Panc1 (cell line): ENCODE results near the gene RBM10. TPM values are rescaled to one million over a fixed set of nuclear protein-coding genes. Genes with fewer than 3 reads are reported as not detected.

Experiments
- ATAC-seq: fragments of 200-7000 bp; cut with Tn5 transposase; 2 replicates; pipeline ENCODE4 v1.9.1; 2020; ENCODE audit warnings: mild to moderate bottlenecking, moderate library complexity
- BruUV-seq: library from RNA; stranded (reverse); fragments of 400-500 nt; replicated peaks from 2 replicates; lab custom pipeline; 2021; lab: Mats Ljungman, UMichigan
- CTCF ChIA-PET: fragments of 300-600 bp; sonication (Branson Sonifier 250); formaldehyde crosslinking; loops from one replicate; lab custom pipeline; 2022; ENCODE audit warnings: antibody characterized with exemption; lab: Charles Lee
- POLR2A ChIA-PET: fragments of 300-600 bp; sonication (Branson Sonifier 250); formaldehyde crosslinking; loops from one replicate; lab custom pipeline; 2022; ENCODE audit warnings: antibody characterized with exemption; lab: Charles Lee
- DNase-seq: peaks from one replicate; pipeline ENCODE4 v3.0.0-alpha.2; 2010; ENCODE audit warnings: low read depth, low spot score
- H3K27ac ChIP-seq: 2 replicates; pipeline ENCODE4 v1.5.1; 2011; ENCODE audit warnings: mild to moderate bottlenecking, low read length, inconsistent platforms
- H3K27me3 ChIP-seq: fragments of 200-500 bp; sonication (Bioruptor generic); 2 replicates; pipeline ENCODE4 v1.6.0; 2014; ENCODE audit warnings: low read length, inconsistent platforms; ENCODE audit not compliant: control insufficient read depth, insufficient read depth
- H3K36me3 ChIP-seq: fragments of 200-500 bp; sonication (Bioruptor generic); 2 replicates; pipeline ENCODE4 v1.5.1; 2014; ENCODE audit warnings: inconsistent platforms, mild to moderate bottlenecking, low read length, moderate library complexity; ENCODE audit not compliant: control insufficient read depth, insufficient read depth
- H3K4me1 ChIP-seq: 2 replicates; pipeline ENCODE4 v1.5.1; 2011; ENCODE audit warnings: inconsistent platforms, mild to moderate bottlenecking, low read length, moderate library complexity; ENCODE audit not compliant: control insufficient read depth, insufficient read depth
- H3K4me3 ChIP-seq, 2 experiments: 2 replicates each; pipeline ENCODE4 v1.5.1; 2011 to 2012; ENCODE audit warnings: low read depth in 2 of 2, low read length in 2 of 2, mild to moderate bottlenecking in 2 of 2, inconsistent platforms in 1 of 2, moderate library complexity in 1 of 2
- H3K9me3 ChIP-seq: fragments of 200-500 bp; sonication (Bioruptor generic); 2 replicates; pipeline ENCODE4 v1.5.1; 2014; ENCODE audit warnings: low read depth, mild to moderate bottlenecking, inconsistent platforms, low read length, moderate library complexity; ENCODE audit not compliant: control insufficient read depth, insufficient read depth
- POLR2AphosphoS5 ChIP-seq: IDR thresholded peaks from 2 replicates; pipeline ENCODE4 v1.6.1; 2012; ENCODE audit warnings: mild to moderate bottlenecking, low read depth, low read length, moderate library complexity
- SIN3A ChIP-seq: IDR thresholded peaks from 2 replicates; pipeline ENCODE4 v1.6.1; 2012; ENCODE audit warnings: low read depth, mild to moderate bottlenecking, low read length, moderate library complexity, borderline replicate concordance; ENCODE audit not compliant: insufficient read depth
- TCF7L2 ChIP-seq: IDR thresholded peaks from 2 replicates; pipeline ENCODE4 v1.6.1; 2011; ENCODE audit warnings: mild to moderate bottlenecking, low read depth, low read length, inconsistent platforms
- in situ Hi-C: cut with HindIII; loops from 2 replicates; pipeline ENCODE4 v1.10.0; 2016; ENCODE audit warnings: low sequenced_read_pairs, low pct_unique_long_range_greater_than_20kb
- intact Hi-C: fragments of 100-400 bp; cut with micrococcal nuclease; formaldehyde crosslinking; loops from one replicate; pipeline ENCODE4 v1.10.0; 2022; ENCODE audit not compliant: unreplicated experiment
- total RNA-seq: library from RNA; stranded (reverse); gene quantifications from one replicate; pipeline ENCODE4 v1.2.1, GENCODE V29; 2021; ENCODE audit not compliant: unreplicated experiment
- TF ChIP-seq, protein P1 (sequence below), 2 experiments: IDR thresholded peaks; 2 replicates each; pipeline ENCODE4 v1.6.1; 2011 to 2012; ENCODE audit warnings: low read depth in 2 of 2, control low read depth in 1 of 2, low read length in 1 of 2, mild to moderate bottlenecking in 1 of 2, moderate library complexity in 1 of 2; ENCODE audit not compliant: insufficient read depth in 1 of 2
- TF ChIP-seq, protein P2 (sequence below): fragments of 450-650 bp; IDR thresholded peaks from 2 replicates; pipeline ENCODE4 v1.5.1; 2017; ENCODE audit warnings: mild to moderate bottlenecking

The RBM10 gene
- total RNA-seq, 1 experiment from 2014 or later: 47.1 TPM

DNA sequence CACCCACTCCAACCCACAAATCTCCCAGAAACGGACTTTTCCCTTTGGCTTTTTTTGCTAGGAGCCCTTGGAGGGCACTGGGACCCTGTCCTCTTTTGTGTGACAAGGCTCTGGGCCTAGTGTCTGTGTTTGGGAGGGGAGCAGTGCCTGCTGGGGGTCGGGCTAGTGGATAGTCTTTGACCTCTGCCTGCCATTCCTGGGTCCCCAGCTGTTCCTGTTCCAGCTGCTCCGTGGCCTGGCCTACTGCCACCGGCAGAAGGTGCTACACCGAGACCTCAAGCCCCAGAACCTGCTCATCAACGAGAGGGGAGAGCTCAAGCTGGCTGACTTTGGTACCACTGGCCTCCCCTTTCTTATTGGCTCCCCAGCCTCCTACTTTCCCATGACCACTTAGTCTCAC lies 81.0 kb downstream of the RBM10 start:
- Histone ChIP-seq H3K4me3 (no peak overlapping the region), H3K27me3 (no peaks in the 10 kb centered on the region), H3K9me3 (no peaks in the 10 kb centered on the region), H3K27ac (no peak overlapping the region), H3K36me3 (peaks cover 25% of the 10 kb centered on the region), H3K4me1 (no peaks in the 10 kb centered on the region)
- DNase-seq: no peak
- intact Hi-C loops: no loop called here
- CTCF ChIA-PET: no interaction called here
- TF ChIP-seq, protein P1, sequence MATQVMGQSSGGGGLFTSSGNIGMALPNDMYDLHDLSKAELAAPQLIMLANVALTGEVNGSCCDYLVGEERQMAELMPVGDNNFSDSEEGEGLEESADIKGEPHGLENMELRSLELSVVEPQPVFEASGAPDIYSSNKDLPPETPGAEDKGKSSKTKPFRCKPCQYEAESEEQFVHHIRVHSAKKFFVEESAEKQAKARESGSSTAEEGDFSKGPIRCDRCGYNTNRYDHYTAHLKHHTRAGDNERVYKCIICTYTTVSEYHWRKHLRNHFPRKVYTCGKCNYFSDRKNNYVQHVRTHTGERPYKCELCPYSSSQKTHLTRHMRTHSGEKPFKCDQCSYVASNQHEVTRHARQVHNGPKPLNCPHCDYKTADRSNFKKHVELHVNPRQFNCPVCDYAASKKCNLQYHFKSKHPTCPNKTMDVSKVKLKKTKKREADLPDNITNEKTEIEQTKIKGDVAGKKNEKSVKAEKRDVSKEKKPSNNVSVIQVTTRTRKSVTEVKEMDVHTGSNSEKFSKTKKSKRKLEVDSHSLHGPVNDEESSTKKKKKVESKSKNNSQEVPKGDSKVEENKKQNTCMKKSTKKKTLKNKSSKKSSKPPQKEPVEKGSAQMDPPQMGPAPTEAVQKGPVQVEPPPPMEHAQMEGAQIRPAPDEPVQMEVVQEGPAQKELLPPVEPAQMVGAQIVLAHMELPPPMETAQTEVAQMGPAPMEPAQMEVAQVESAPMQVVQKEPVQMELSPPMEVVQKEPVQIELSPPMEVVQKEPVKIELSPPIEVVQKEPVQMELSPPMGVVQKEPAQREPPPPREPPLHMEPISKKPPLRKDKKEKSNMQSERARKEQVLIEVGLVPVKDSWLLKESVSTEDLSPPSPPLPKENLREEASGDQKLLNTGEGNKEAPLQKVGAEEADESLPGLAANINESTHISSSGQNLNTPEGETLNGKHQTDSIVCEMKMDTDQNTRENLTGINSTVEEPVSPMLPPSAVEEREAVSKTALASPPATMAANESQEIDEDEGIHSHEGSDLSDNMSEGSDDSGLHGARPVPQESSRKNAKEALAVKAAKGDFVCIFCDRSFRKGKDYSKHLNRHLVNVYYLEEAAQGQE (IDR thresholded peaks at IDR 0.05; ENCODE audit: insufficient read depth in 1 of 2, low read depth in 2 of 2, low read length in 1 of 2): no peak
- TF ChIP-seq POLR2AphosphoS5: no peak
- no peak for TF ChIP-seq SIN3A
- TF ChIP-seq TCF7L2: no peak
- TF ChIP-seq, protein P2, sequence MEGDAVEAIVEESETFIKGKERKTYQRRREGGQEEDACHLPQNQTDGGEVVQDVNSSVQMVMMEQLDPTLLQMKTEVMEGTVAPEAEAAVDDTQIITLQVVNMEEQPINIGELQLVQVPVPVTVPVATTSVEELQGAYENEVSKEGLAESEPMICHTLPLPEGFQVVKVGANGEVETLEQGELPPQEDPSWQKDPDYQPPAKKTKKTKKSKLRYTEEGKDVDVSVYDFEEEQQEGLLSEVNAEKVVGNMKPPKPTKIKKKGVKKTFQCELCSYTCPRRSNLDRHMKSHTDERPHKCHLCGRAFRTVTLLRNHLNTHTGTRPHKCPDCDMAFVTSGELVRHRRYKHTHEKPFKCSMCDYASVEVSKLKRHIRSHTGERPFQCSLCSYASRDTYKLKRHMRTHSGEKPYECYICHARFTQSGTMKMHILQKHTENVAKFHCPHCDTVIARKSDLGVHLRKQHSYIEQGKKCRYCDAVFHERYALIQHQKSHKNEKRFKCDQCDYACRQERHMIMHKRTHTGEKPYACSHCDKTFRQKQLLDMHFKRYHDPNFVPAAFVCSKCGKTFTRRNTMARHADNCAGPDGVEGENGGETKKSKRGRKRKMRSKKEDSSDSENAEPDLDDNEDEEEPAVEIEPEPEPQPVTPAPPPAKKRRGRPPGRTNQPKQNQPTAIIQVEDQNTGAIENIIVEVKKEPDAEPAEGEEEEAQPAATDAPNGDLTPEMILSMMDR: no peak
- no peak for ATAC-seq
- in situ Hi-C loops: no loop called here
- no TSS peak for BruUV-seq
- POLR2A ChIA-PET: no interaction called here

DNA sequence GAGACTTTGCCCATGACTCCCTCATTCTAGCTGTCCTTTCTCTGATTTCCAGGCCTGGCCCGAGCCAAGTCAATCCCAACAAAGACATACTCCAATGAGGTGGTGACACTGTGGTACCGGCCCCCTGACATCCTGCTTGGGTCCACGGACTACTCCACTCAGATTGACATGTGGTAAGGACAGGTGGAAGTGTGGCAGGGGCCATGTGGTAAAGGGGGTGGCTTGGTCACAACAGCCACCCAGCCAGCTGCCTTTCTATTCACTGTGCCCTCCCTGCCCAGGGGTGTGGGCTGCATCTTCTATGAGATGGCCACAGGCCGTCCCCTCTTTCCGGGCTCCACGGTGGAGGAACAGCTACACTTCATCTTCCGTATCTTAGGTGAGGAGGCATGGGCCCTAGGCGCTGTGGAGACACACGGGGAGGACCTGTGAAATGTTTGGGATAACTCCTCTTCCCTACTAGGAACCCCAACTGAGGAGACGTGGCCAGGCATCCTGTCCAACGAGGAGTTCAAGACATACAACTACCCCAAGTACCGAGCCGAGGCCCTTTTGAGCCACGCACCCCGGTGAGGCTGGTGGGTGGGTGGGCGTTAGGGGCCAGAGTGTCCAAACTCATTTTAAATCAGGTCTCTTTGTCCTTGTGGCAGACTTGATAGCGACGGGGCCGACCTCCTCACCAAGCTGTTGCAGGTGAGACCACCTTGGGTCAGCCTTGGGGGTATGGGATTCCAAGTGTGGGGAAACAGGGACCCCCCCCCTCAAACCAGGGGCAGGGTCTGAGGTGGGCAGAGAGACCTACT lies 81.7 kb downstream of the RBM10 start:
- no peaks in the 10 kb centered on the region for H3K4me1 ChIP-seq
- no peak for ATAC-seq
- no peak overlapping the region for H3K27ac ChIP-seq
- no peak overlapping the region for H3K4me3 ChIP-seq
- peaks cover 25% of the 10 kb centered on the region for H3K36me3 ChIP-seq
- CTCF ChIA-PET: no interaction called here
- TF ChIP-seq SIN3A: no peak
- TF ChIP-seq, protein P2: no peak
- TF ChIP-seq TCF7L2: no peak
- TF ChIP-seq, protein P1 (IDR thresholded peaks at IDR 0.05; ENCODE audit: insufficient read depth in 1 of 2, low read depth in 2 of 2, low read length in 1 of 2): no peak
- no peak for TF ChIP-seq POLR2AphosphoS5
- POLR2A ChIA-PET: no interaction called here
- intact Hi-C loops: no loop called here
- H3K27me3 ChIP-seq: no peaks in the 10 kb centered on the region
- DNase-seq: no peak
- in situ Hi-C loops: no loop called here
- BruUV-seq: no TSS peak
- H3K9me3 ChIP-seq: no peaks in the 10 kb centered on the region
